NOMO-1 (cell line): ENCODE data around the gene TRIM65.

Source experiments
- DNase-seq, 2 experiments: peaks; one replicate each; lab custom pipeline; 2025; ENCODE audit not compliant: unreplicated experiment in 2 of 2; lab: John Stamatoyannopoulos, UW

Gene TRIM65

DNA sequence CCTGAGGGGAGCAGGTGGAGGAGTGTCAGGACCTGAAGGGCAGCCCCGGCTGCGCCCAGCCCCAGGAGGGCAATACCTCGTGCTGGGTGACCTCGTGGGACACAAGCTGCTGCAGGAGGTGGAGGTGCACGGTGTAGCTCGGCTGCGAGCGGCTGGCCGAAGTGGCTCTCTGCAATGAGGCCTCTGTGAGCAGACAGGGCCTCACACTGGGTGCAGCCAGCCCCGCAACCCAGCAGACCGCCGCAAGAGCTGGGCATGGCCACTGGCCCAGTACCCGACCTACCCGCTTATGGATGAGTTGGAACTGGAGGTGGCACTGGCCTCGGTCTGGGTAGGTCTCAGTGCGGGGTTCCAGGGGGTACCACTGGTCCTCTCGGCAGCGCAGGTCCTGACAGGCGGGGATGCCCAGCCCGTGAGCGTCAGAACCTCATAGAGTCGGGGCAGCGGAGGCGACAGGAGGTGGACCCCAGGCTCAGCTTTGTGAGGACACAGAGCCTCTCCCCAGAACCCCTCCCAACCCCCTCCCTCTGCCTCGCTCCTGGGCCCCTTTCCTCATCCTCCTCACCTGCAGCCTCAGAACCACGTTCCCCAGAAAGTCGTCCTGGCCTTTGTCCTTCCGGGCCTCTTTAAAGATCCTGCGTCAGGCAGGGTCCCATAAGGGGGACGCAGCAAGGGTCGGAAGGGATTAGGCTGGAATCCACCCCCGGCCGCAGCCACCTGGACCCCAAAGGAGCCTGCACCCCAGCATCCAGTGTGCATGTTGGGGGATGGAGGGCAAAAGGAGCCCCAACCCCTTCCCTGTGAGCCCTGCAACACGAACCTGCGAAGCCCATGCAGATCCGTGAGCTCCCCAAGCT, 56.6 kb downstream of the TRIM65 start:
- no peak for DNase-seq
